ENCODE data around the gene CD248.

The CD248 gene

GRCh38 chr11:66341502-66342126 is 24.8 kb upstream of the CD248 start:
- no peak for DNase-seq (ENCODE audit: low read depth)

GRCh38 chr11:66340596-66341501 is 24.0 kb upstream of the CD248 start:
- DNase-seq (ENCODE audit: low read depth) = no peak

- DNase-seq (ENCODE audit: low read depth) = no peak
Observed at GRCh38 chr11:66339686-66340483, 23.0 kb upstream of the CD248 start.

- no peak for DNase-seq (ENCODE audit: low read depth)
Observed at GRCh38 chr11:66339162-66339675, 22.4 kb upstream of the CD248 start.

- DNase-seq (ENCODE audit: low read depth) = no peak
Observed at GRCh38 chr11:66338276-66339161, 21.7 kb upstream of the CD248 start.

- no peak for DNase-seq (ENCODE audit: low read depth)
Observed at GRCh38 chr11:66337103-66337899, 20.5 kb upstream of the CD248 start.

- DNase-seq (ENCODE audit: low read depth) = no peak
Observed at GRCh38 chr11:66336234-66337102, 19.6 kb upstream of the CD248 start, which contains the start of gene RIN1. RIN1 (minus strand) TSS chr11:66336434; CDS start chr11:66336402, 32 bp downstream.

GRCh38 chr11:66335531-66336233 is 18.8 kb upstream of the CD248 start:
- DNase-seq (ENCODE audit: low read depth) = no peak

- no peak for DNase-seq (ENCODE audit: low read depth)
Observed at GRCh38 chr11:66334605-66335442, 18.0 kb upstream of the CD248 start.

- DNase-seq (ENCODE audit: low read depth) = no peak
Observed at GRCh38 chr11:66333896-66334604, 17.2 kb upstream of the CD248 start.

- DNase-seq (ENCODE audit: low read depth) = no peak
Observed at GRCh38 chr11:66333220-66333877, 16.5 kb upstream of the CD248 start.

- no peak for DNase-seq (ENCODE audit: low read depth)
Observed at GRCh38 chr11:66332371-66333219, 15.8 kb upstream of the CD248 start.

GRCh38 chr11:66331542-66332370 is 14.9 kb upstream of the CD248 start:
- DNase-seq (ENCODE audit: low read depth) = no peak

GRCh38 chr11:66330931-66331330 is 14.1 kb upstream of the CD248 start:
- DNase-seq (ENCODE audit: low read depth) = no peak

- no peak for DNase-seq (ENCODE audit: low read depth)
Observed at GRCh38 chr11:66329165-66329673, 12.4 kb upstream of the CD248 start.

All from stimulated activated CD8-positive, alpha-beta memory T cell treated with anti-CD3 and anti-CD28 coated beads, Interleukin-12 subunit alpha, Interleukin-12 subunit beta, amount 100 ng/mL, for 1 hour (primary cell).